Loucy (cell line): ENCODE data around the gene PFKM.

Experiments used
- EZH2phosphoT487 ChIP-seq: fragments of 200-600 bp; IDR thresholded peaks from 2 replicates; pipeline ENCODE4 v1.6.1; 2018; ENCODE audit warnings: antibody characterized with exemption, mild to moderate bottlenecking, moderate library complexity, borderline replicate concordance
- TF ChIP-seq, protein P1 (sequence below): fragments of 200-600 bp; sonication (generic); conservative IDR thresholded peaks from 2 replicates; pipeline ENCODE4 v1.5.1; 2014; ENCODE audit warnings: mild to moderate bottlenecking, antibody characterized with exemption, low read length

DNA sequence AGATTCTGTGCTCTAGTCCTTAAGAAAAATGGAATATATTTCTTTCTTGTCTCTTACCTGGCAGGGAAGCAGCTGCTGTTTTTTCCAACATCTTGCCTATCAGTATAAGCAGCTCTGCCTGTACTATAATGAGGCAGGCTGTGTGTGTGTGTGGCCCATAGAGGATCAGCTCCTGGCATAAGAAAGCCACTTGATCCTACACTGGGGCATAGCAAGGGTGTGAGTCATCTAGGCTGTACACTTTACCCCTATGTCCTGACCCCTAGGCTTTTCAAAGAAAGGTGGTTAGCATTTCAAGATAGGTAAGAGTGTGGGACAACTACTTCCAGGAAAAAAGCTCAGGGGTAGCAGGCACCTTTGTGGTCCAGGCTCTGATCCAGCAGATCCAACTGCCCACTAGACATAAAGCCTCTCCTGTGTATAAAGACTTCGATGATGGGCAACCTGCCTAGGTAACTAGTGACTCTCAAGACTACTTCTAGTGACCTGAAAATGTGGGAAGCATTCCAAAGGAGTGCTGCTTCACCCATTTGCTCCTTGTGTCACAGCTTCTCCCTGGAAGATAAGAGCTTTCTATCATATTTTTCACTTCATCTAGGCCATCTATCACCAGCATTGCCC lies 8.4 kb upstream of the PFKM start:
- TF ChIP-seq, protein P1, sequence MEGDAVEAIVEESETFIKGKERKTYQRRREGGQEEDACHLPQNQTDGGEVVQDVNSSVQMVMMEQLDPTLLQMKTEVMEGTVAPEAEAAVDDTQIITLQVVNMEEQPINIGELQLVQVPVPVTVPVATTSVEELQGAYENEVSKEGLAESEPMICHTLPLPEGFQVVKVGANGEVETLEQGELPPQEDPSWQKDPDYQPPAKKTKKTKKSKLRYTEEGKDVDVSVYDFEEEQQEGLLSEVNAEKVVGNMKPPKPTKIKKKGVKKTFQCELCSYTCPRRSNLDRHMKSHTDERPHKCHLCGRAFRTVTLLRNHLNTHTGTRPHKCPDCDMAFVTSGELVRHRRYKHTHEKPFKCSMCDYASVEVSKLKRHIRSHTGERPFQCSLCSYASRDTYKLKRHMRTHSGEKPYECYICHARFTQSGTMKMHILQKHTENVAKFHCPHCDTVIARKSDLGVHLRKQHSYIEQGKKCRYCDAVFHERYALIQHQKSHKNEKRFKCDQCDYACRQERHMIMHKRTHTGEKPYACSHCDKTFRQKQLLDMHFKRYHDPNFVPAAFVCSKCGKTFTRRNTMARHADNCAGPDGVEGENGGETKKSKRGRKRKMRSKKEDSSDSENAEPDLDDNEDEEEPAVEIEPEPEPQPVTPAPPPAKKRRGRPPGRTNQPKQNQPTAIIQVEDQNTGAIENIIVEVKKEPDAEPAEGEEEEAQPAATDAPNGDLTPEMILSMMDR = no peak
- TF ChIP-seq EZH2phosphoT487 = no peak
